ENCODE results near the gene CCP110. TPM values are rescaled to one million over a fixed set of nuclear protein-coding genes. Genes with fewer than 3 reads are reported as not detected.

The CCP110 gene
- total RNA-seq, 1 donor from 2014 or later = 25.5 TPM

DNA sequence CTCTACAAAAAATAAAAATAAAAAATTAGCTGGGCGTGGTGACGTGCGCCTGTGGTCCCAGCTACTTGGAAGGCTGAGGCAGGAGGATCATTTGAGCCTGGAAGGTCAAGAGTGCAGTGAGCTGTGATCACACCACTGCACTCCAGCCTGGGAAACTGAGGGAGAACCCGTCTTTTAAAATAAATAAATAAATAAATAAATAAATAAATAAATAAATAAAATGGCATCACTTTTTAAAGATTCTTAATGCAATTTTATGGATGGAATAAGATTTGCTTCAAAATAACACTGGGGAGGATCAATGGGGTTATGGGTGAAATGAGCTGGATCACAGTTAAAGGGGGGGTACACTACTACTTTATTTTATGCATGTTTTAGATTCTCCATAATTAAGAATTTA is 16.8 kb upstream of the CCP110 start:
- DNase-seq (ENCODE audit: low spot score, unreplicated experiment) = no peak
- Mint-ChIP-seq H3K9me3 (ENCODE audit: low read depth) (no peaks in the 10 kb centered on the region), H3K4me3 (ENCODE audit: low read depth) (no peak overlapping the region), H3K4me1 (ENCODE audit: low read depth) (peaks cover 6% of the 10 kb centered on the region), H3K27me3 (no peaks in the 10 kb centered on the region), H3K36me3 (ENCODE audit: insufficient read depth) (peaks cover 39% of the 10 kb centered on the region), H3K27ac (no peak overlapping the region)
- TF ChIP-seq, protein P1, sequence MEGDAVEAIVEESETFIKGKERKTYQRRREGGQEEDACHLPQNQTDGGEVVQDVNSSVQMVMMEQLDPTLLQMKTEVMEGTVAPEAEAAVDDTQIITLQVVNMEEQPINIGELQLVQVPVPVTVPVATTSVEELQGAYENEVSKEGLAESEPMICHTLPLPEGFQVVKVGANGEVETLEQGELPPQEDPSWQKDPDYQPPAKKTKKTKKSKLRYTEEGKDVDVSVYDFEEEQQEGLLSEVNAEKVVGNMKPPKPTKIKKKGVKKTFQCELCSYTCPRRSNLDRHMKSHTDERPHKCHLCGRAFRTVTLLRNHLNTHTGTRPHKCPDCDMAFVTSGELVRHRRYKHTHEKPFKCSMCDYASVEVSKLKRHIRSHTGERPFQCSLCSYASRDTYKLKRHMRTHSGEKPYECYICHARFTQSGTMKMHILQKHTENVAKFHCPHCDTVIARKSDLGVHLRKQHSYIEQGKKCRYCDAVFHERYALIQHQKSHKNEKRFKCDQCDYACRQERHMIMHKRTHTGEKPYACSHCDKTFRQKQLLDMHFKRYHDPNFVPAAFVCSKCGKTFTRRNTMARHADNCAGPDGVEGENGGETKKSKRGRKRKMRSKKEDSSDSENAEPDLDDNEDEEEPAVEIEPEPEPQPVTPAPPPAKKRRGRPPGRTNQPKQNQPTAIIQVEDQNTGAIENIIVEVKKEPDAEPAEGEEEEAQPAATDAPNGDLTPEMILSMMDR (IDR thresholded peaks at IDR 0.05; ENCODE audit: unreplicated experiment) = no peak

DNA sequence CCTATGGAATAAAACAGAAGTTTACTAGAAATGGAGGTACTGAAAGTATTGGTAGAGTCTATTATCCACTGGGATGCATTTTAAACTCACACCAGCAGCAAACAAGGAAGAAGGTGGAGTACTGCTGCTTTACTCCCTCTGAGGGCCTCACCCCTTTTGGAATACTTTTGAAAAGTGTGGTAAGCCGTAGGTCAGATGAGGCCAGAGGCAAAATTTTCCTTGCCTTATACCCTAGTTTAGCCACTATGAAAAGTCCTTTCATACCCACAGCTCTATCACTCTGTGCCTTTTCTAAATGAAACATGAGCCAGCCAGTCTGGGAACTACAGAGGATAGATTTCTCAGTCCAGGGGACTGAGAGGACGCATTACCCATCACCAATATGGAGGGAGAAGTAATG is 15.9 kb upstream of the CCP110 start:
- TF ChIP-seq, protein P1 (IDR thresholded peaks at IDR 0.05; ENCODE audit: unreplicated experiment) = no peak
- Mint-ChIP-seq H3K27ac (no peak overlapping the region), H3K27me3 (no peaks in the 10 kb centered on the region), H3K4me1 (ENCODE audit: low read depth) (peaks cover 6% of the 10 kb centered on the region), H3K4me3 (ENCODE audit: low read depth) (no peak overlapping the region), H3K36me3 (ENCODE audit: insufficient read depth) (peaks cover 41% of the 10 kb centered on the region), H3K9me3 (ENCODE audit: low read depth) (peaks cover 4% of the 10 kb centered on the region)
- no peak for DNase-seq (ENCODE audit: low spot score, unreplicated experiment)

- Mint-ChIP-seq H3K27ac (no peak overlapping the region), H3K4me3 (ENCODE audit: low read depth) (no peak overlapping the region), H3K4me1 (ENCODE audit: low read depth) (no peaks in the 10 kb centered on the region), H3K9me3 (ENCODE audit: low read depth) (peaks cover 9% of the 10 kb centered on the region), H3K27me3 (no peaks in the 10 kb centered on the region), H3K36me3 (ENCODE audit: insufficient read depth) (peaks cover 43% of the 10 kb centered on the region)
- DNase-seq (ENCODE audit: low spot score, unreplicated experiment) = no peak
- TF ChIP-seq, protein P1 (IDR thresholded peaks at IDR 0.05; ENCODE audit: unreplicated experiment) = no peak
Measured at GRCh38 chr16:19512297-19512696, 11.4 kb upstream of the CCP110 start.

- Mint-ChIP-seq H3K27me3 (no peaks in the 10 kb centered on the region), H3K4me1 (ENCODE audit: low read depth) (peaks cover 7% of the 10 kb centered on the region), H3K9me3 (ENCODE audit: low read depth) (peaks cover 9% of the 10 kb centered on the region), H3K36me3 (ENCODE audit: insufficient read depth) (peaks cover 44% of the 10 kb centered on the region), H3K4me3 (ENCODE audit: low read depth) (no peak overlapping the region), H3K27ac (no peak overlapping the region)
- TF ChIP-seq, protein P1 (IDR thresholded peaks at IDR 0.05; ENCODE audit: unreplicated experiment) = no peak
- DNase-seq (ENCODE audit: low spot score, unreplicated experiment) = no peak
Measured at GRCh38 chr16:19513377-19514053, 10.2 kb upstream of the CCP110 start.

GRCh38 chr16:19515757-19516156 is 8.0 kb upstream of the CCP110 start:
- Mint-ChIP-seq H3K27ac (no peak overlapping the region), H3K36me3 (ENCODE audit: insufficient read depth) (peaks cover 45% of the 10 kb centered on the region), H3K4me1 (ENCODE audit: low read depth) (peaks cover 22% of the 10 kb centered on the region), H3K27me3 (no peaks in the 10 kb centered on the region), H3K9me3 (ENCODE audit: low read depth) (peaks cover 9% of the 10 kb centered on the region), H3K4me3 (ENCODE audit: low read depth) (no peak overlapping the region)
- no peak for DNase-seq (ENCODE audit: low spot score, unreplicated experiment)
- TF ChIP-seq, protein P1 (IDR thresholded peaks at IDR 0.05; ENCODE audit: unreplicated experiment) = no peak

All from progenitor cell of endocrine pancreas (in vitro differentiated cells).